HEK293 (cell line): ENCODE data around the gene MLLT10.

Experiments used
- CTCF ChIA-PET: fragments of 350-600 bp; formaldehyde crosslinking; extraction: SDS; loops from one replicate; lab custom pipeline; 2021; ENCODE audit warnings: antibody characterized with exemption; lab: Yijun Ruan, JAX
- POLR2A ChIA-PET: fragments of 300-600 bp; formaldehyde crosslinking; extraction: SDS; loops from one replicate; lab custom pipeline; 2020; ENCODE audit warnings: antibody characterized with exemption, inconsistent platforms; lab: Yijun Ruan, JAX
- H3K27ac ChIP-seq: fragments of 200-500 bp; sonication (Bioruptor generic); 2 replicates; pipeline ENCODE4 v1.5.1; 2014; ENCODE audit warnings: low read depth, low read length, control low read depth, inconsistent platforms; ENCODE audit errors: extremely low read depth
- H3K36me3 ChIP-seq, 2 experiments: fragments of 200-500 bp in 1 of 2; sonication (Bioruptor generic) in 1 of 2; 1 replicate in 1 of 2; 2 replicates in 1 of 2; pipeline ENCODE4 v1.5.1; 2014 to 2017; ENCODE audit warnings: inconsistent platforms in 2 of 2, low read length in 2 of 2; ENCODE audit not compliant: control insufficient read depth in 2 of 2, insufficient read depth in 1 of 2
- H3K4me1 ChIP-seq: fragments of 200-500 bp; sonication (Bioruptor generic); 2 replicates; pipeline ENCODE4 v1.5.1; 2014; ENCODE audit warnings: mild to moderate bottlenecking, low read length, inconsistent platforms; ENCODE audit not compliant: control insufficient read depth, insufficient read depth
- H3K4me3 ChIP-seq: 2 replicates; pipeline ENCODE4 v1.5.1; 2011; ENCODE audit warnings: low read depth, mild to moderate bottlenecking, control low read depth, low read length, moderate library complexity
- H3K9me3 ChIP-seq: fragments of 200-500 bp; sonication (Bioruptor generic); 2 replicates; pipeline ENCODE4 v1.5.1; 2014; ENCODE audit warnings: low read depth, low read length, inconsistent platforms; ENCODE audit not compliant: control insufficient read depth, insufficient read depth
- FEZF1 ChIP-seq: fragments of 450-650 bp; formaldehyde crosslinking; IDR thresholded peaks from 2 replicates; pipeline ENCODE4 v1.5.1; 2016; ENCODE audit warnings: missing biosample characterization, missing genetic modification characterization
- KLF1 ChIP-seq: fragments of 450-650 bp; formaldehyde crosslinking; IDR thresholded peaks from 2 replicates; pipeline ENCODE4 v1.5.1; 2016; ENCODE audit warnings: missing biosample characterization, missing genetic modification characterization
- OVOL3 ChIP-seq: fragments of 450-650 bp; formaldehyde crosslinking; IDR thresholded peaks from 2 replicates; pipeline ENCODE4 v1.5.1; 2016; ENCODE audit warnings: missing biosample characterization, missing genetic modification characterization
- PRDM10 ChIP-seq: fragments of 450-650 bp; formaldehyde crosslinking; IDR thresholded peaks from 2 replicates; pipeline ENCODE4 v1.5.1; 2016; ENCODE audit warnings: missing biosample characterization, missing genetic modification characterization
- PRDM6 ChIP-seq: fragments of 450-650 bp; formaldehyde crosslinking; IDR thresholded peaks from 2 replicates; pipeline ENCODE4 v1.5.1; 2017; ENCODE audit warnings: missing biosample characterization, missing genetic modification characterization
- YY2 ChIP-seq: fragments of 450-650 bp; formaldehyde crosslinking; IDR thresholded peaks from 2 replicates; pipeline ENCODE4 v1.5.1; 2016; ENCODE audit warnings: missing biosample characterization, missing genetic modification characterization
- ZBTB11 ChIP-seq: fragments of 450-650 bp; formaldehyde crosslinking; conservative IDR thresholded peaks from 2 replicates; pipeline ENCODE4 v1.5.1; 2016; ENCODE audit warnings: low read depth, missing biosample characterization, missing genetic modification characterization
- ZBTB20 ChIP-seq: fragments of 450-650 bp; formaldehyde crosslinking; IDR thresholded peaks from 2 replicates; pipeline ENCODE4 v1.5.1; 2016; ENCODE audit warnings: missing biosample characterization, missing genetic modification characterization
- ZBTB44 ChIP-seq: fragments of 450-650 bp; IDR thresholded peaks from 2 replicates; pipeline ENCODE4 v1.5.1; 2018; ENCODE audit warnings: missing biosample characterization, mild to moderate bottlenecking, missing genetic modification characterization
- ZBTB48 ChIP-seq: fragments of 450-650 bp; formaldehyde crosslinking; IDR thresholded peaks from 2 replicates; pipeline ENCODE4 v1.5.1; 2016; ENCODE audit warnings: missing biosample characterization, missing genetic modification characterization
- ZBTB6 ChIP-seq: fragments of 450-650 bp; formaldehyde crosslinking; IDR thresholded peaks from 2 replicates; pipeline ENCODE4 v1.5.1; 2017; ENCODE audit warnings: missing biosample characterization, missing genetic modification characterization
- ZBTB7A ChIP-seq: fragments of 450-650 bp; formaldehyde crosslinking; IDR thresholded peaks from 2 replicates; pipeline ENCODE4 v1.5.1; 2016; ENCODE audit warnings: low read depth, missing biosample characterization, missing genetic modification characterization
- ZNF146 ChIP-seq: fragments of 450-650 bp; formaldehyde crosslinking; IDR thresholded peaks from 2 replicates; pipeline ENCODE4 v1.5.1; 2016; ENCODE audit warnings: missing biosample characterization, missing genetic modification characterization
- ZNF19 ChIP-seq: fragments of 450-650 bp; formaldehyde crosslinking; IDR thresholded peaks from 2 replicates; pipeline ENCODE4; 2016; ENCODE audit warnings: missing biosample characterization, missing genetic modification characterization, low read depth
- ZNF501 ChIP-seq: fragments of 450-650 bp; formaldehyde crosslinking; IDR thresholded peaks from 2 replicates; pipeline ENCODE4 v1.5.1; 2016; ENCODE audit warnings: missing biosample characterization, missing genetic modification characterization
- ZNF510 ChIP-seq: fragments of 450-650 bp; formaldehyde crosslinking; IDR thresholded peaks from 2 replicates; pipeline ENCODE4 v1.5.1; 2018; ENCODE audit warnings: mild to moderate bottlenecking, missing genetic modification characterization, missing biosample characterization; ENCODE audit not compliant: insufficient replicate concordance
- ZNF529 ChIP-seq: fragments of 450-650 bp; formaldehyde crosslinking; IDR thresholded peaks from 2 replicates; pipeline ENCODE4 v1.5.1; 2017; ENCODE audit warnings: missing genetic modification characterization, missing biosample characterization; ENCODE audit not compliant: insufficient replicate concordance
- ZNF76 ChIP-seq: fragments of 450-650 bp; formaldehyde crosslinking; IDR thresholded peaks from 2 replicates; pipeline ENCODE4; 2016; ENCODE audit warnings: low read depth, missing biosample characterization, missing genetic modification characterization, borderline replicate concordance
- ZNF776 ChIP-seq: fragments of 450-650 bp; formaldehyde crosslinking; IDR thresholded peaks from 2 replicates; pipeline ENCODE4 v1.5.0; 2017; ENCODE audit warnings: missing biosample characterization, missing genetic modification characterization, borderline replicate concordance
- ZNF785 ChIP-seq: fragments of 450-650 bp; formaldehyde crosslinking; IDR thresholded peaks from 2 replicates; pipeline ENCODE4 v1.5.1; 2016; ENCODE audit warnings: missing biosample characterization, missing genetic modification characterization
- ZSCAN30 ChIP-seq: fragments of 450-650 bp; IDR thresholded peaks from 2 replicates; pipeline ENCODE4 v1.5.1; 2018; ENCODE audit warnings: missing biosample characterization, mild to moderate bottlenecking, missing genetic modification characterization, moderate library complexity

MLLT10 gene

GRCh38 chr10:21724020-21724589 lies 190.1 kb downstream of the MLLT10 start:
- peak; percentile 11; the same call in 1 of the 2 replicates for TF ChIP-seq FEZF1
- no peak for TF ChIP-seq ZBTB7A (tag by site-specific recombination)
- TF ChIP-seq ZNF510 (tag by site-specific recombination) = no peak
- TF ChIP-seq YY2 (tag by site-specific recombination) = no peak
- no peak for TF ChIP-seq ZBTB6 (tag by site-specific recombination)
- TF ChIP-seq ZBTB20 = peak; percentile 81
- TF ChIP-seq PRDM6 = peak; percentile 75
- TF ChIP-seq PRDM10 (tag by site-specific recombination) = peak; percentile 91
- ChIA-PET CTCF (interaction anchor here (1.3 kb wide), 2 partner anchors 10 to 228 kb away, joined by 5 to 6 read pairs; no protein-coding TSS in a partner anchor), POLR2A (interaction anchor here (0.9 to 2.2 kb wide), 5 partner anchors 198 to 445 kb away, joined by 3 to 17 read pairs (median 6); partner anchors contain the start of gene SKIDA1)
- H3K36me3 ChIP-seq = no peaks in the 10 kb centered on the region
- H3K4me1 ChIP-seq = peaks cover 32% of the 10 kb centered on the region
- H3K4me3 ChIP-seq = no peak overlapping the region
- H3K27ac ChIP-seq = no peak overlapping the region
- no peaks in the 10 kb centered on the region for H3K9me3 ChIP-seq

GRCh38 chr10:21724687-21725367 lies 190.8 kb downstream of the MLLT10 start:
- Histone ChIP-seq H3K4me1 (peaks cover 32% of the 10 kb centered on the region), H3K9me3 (no peaks in the 10 kb centered on the region), H3K36me3 (no peaks in the 10 kb centered on the region), H3K27ac (no peak overlapping the region), H3K4me3 (no peak overlapping the region)
- POLR2A ChIA-PET = interaction anchor here (0.7 to 2.2 kb wide), 7 partner anchors 10 to 446 kb away, joined by 3 to 17 read pairs (median 4); partner anchors contain the start of gene SKIDA1
- CTCF ChIA-PET = interaction anchor here (1.3 kb wide), 1 partner anchor 10 kb away, joined by 6 read pairs; no protein-coding TSS in a partner anchor
- no peak for TF ChIP-seq ZNF146 (tag by site-specific recombination)
- TF ChIP-seq ZNF501 (tag by site-specific recombination) = 0 out of 2 replicates have a peak, but pooled peaks have one; percentile 18
- peak; percentile 98 for TF ChIP-seq ZSCAN30 (tag by site-specific recombination)
- peak; percentile 78 for TF ChIP-seq ZBTB48
- no peak for TF ChIP-seq ZBTB11
- peak; percentile 42; the same call in 1 of the 2 replicates for TF ChIP-seq ZNF76 (tag by site-specific recombination)
- TF ChIP-seq ZNF785 (tag by site-specific recombination) = no peak
- peak; percentile 87 for TF ChIP-seq ZNF529 (tag by site-specific recombination)
- peak; percentile 97 for TF ChIP-seq ZBTB44 (tag by site-specific recombination)
- peak; percentile 61; the same call in 1 of the 2 replicates for TF ChIP-seq OVOL3
- TF ChIP-seq ZNF776 (tag by site-specific recombination) = no peak; the same call in 1 of the 2 replicates
- TF ChIP-seq KLF1 (tag by site-specific recombination) = no peak
- TF ChIP-seq ZNF19 (tag by site-specific recombination) = no peak
